ENCODE measurements around the gene CMTM3.
"Not testable (repeated sequence)": the region's sequence is repeated elsewhere in the genome, so short reads cannot be mapped to it uniquely, and the experiment has no call there.

The CMTM3 gene

DNA sequence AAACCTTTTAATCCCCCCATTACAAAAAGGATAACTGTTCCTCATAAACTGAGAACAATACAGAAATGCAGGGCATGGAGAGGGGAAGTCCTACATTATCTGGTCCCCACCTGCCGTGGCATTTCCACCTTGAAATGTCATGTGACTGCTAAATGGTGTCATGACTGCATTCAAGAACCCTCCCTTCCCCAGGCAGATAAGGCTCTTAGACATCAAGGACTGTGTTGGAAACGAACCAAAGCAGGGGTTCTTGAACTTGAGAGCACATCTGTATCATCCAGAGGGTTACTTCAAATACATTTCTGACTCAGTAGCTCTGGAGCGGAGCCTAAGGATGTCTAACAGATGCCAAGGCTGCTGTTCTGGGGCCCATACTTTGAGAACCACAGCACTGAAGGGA lies 18.4 kb downstream of the CMTM3 start:
- DNase-seq (ENCODE audit: low read depth, low spot score) = no peak
- no peak overlapping the region for H3K4me3 ChIP-seq (ENCODE audit: low read depth, low read length)
- TF ChIP-seq, protein P1, sequence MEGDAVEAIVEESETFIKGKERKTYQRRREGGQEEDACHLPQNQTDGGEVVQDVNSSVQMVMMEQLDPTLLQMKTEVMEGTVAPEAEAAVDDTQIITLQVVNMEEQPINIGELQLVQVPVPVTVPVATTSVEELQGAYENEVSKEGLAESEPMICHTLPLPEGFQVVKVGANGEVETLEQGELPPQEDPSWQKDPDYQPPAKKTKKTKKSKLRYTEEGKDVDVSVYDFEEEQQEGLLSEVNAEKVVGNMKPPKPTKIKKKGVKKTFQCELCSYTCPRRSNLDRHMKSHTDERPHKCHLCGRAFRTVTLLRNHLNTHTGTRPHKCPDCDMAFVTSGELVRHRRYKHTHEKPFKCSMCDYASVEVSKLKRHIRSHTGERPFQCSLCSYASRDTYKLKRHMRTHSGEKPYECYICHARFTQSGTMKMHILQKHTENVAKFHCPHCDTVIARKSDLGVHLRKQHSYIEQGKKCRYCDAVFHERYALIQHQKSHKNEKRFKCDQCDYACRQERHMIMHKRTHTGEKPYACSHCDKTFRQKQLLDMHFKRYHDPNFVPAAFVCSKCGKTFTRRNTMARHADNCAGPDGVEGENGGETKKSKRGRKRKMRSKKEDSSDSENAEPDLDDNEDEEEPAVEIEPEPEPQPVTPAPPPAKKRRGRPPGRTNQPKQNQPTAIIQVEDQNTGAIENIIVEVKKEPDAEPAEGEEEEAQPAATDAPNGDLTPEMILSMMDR (IDR thresholded peaks at IDR 0.05; ENCODE audit: low read depth, low read length) = no peak
- in situ Hi-C loops (cut with HindIII; ENCODE audit: low sequenced_read_pairs) = no loop called here

DNA sequence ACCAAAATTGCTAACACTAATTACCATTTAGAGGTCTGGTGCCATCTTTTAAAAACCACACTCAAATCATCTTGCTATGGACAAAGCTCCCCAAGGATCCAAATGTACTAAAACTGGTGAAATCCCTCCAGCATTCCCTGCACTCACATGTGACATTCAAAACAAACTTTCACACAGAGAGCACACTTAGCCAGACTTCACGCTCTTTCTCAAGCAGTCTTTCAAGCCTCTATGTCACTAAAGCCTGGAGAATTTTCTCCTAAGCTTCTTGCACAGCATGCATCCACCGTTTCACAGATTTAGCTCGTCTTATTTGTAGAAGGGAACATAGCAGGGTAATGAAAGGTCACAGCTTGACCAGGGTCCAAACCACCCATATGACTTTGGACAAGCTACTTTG lies 19.3 kb downstream of the CMTM3 start:
- no peak for DNase-seq (ENCODE audit: low read depth, low spot score)
- H3K4me3 ChIP-seq (ENCODE audit: low read depth, low read length) = no peak overlapping the region
- in situ Hi-C loops (cut with HindIII; ENCODE audit: low sequenced_read_pairs) = no loop called here
- TF ChIP-seq, protein P1 (IDR thresholded peaks at IDR 0.05; ENCODE audit: low read depth, low read length) = no peak

DNA sequence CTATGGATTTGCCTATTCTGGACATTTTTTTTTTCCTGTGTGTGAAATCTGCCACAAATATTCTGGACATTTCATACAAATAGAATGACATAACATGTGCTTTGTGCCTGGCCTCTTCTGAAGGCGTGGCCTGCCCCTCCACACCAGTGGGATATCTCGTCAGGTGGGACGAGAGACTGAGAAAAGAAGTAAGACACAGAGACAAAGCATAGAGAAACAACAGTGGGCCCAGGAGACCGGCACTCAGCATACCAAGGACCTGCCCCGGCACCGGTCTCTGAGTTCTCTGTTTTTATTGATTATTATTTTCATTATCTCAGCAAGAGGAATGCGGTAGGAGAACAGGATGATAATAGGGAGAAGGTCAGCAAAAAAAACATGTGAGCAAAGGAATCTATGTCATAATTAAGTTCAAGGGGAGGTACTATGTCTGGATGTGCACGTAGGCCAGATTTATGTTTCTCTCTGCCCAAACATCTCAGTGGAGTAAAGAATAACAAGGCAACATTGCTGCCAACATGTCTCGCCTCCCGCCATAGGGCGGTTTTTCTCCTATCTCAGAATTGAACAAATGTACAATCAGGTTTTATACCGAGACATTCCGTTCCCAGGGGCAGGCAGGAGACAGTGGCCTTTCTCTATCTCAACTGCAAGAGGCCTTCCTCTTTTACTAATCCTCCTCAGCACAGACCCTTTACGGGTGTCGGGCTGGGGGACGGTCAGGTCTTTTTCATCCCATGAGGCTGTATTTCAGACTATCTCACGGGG lies 23.3 kb downstream of the CMTM3 start:
- H3K4me3 ChIP-seq (ENCODE audit: low read depth, low read length); in situ Hi-C loops (cut with HindIII; ENCODE audit: low sequenced_read_pairs); DNase-seq (ENCODE audit: low read depth, low spot score): not testable (repeated sequence)

DNA sequence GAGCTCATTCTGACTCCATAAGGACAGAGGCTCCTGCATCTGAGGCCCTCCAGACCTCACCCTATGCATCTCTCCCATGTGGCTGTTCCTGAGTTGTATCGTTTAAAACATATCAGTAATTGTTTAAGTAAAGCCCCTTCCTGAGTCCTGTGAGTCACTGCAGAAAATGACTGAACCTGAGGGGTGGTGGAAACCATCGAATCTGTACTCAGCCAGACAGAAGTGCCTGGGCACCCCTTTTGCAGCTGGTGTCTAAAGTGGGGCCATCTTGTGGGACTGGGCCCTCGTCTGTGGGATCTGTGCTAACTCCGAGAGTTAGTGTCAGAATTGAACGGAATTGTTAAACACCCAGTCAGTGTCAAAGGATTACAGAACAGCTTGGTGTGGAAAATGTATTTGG lies 25.4 kb downstream of the CMTM3 start:
- TF ChIP-seq, protein P1 (IDR thresholded peaks at IDR 0.05; ENCODE audit: low read depth, low read length) = no peak
- in situ Hi-C loops (cut with HindIII; ENCODE audit: low sequenced_read_pairs) = no loop called here
- DNase-seq (ENCODE audit: low read depth, low spot score) = no peak
- H3K4me3 ChIP-seq (ENCODE audit: low read depth, low read length) = no peak overlapping the region

DNA sequence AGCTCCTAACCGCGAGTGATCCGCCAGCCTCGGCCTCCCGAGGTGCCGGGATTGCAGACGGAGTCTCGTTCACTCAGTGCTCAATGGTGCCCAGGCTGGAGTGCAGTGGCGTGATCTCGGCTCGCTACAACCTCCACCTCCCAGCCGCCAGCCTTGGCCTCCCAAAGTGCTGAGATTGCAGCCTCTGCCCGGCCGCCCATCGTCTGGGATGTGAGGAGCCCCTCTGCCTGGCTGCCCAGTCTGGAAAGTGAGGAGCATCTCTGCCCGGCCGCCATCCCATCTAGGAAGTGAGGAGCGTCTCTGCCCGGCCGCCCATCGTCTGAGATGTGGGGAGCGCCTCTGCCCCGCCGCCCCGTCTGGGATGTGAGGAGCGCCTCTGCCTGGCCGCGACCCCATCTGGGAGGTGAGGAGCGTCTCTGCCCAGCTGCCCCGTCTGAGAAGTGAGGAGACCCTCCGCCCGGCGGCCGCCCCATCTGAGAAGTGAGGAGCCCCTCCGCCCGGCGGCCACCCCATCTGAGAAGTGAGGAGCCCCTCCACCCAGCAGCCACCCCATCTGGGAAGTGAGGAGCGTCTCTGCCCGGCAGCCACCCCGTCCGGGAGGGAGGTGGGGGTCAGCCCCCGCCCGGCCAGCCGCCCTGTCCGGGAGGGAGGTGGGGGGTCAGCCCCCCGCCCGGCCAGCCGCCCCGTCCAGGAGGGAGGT lies 26.2 kb downstream of the CMTM3 start:
- H3K4me3 ChIP-seq (ENCODE audit: low read depth, low read length); DNase-seq (ENCODE audit: low read depth, low spot score); in situ Hi-C loops (cut with HindIII; ENCODE audit: low sequenced_read_pairs): not testable (repeated sequence)

DNA sequence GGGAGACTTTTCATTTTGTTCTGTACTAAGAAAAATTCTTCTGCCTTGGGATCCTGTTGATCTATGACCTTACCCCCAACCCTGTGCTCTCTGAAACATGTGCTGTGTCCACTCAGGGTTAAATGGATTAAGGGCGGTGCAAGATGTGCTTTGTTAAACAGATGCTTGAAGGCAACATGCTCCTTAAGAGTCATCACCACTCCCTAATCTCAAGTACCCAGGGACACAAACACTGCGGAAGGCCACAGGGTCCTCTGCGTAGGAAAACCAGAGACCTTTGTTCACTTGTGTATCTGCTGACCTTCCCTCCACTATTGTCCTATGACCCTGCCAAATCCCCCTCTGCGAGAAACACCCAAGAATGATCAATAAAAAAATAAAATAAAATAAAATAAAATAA lies 27.1 kb downstream of the CMTM3 start:
- H3K4me3 ChIP-seq (ENCODE audit: low read depth, low read length); in situ Hi-C loops (cut with HindIII; ENCODE audit: low sequenced_read_pairs); DNase-seq (ENCODE audit: low read depth, low spot score): not testable (repeated sequence)

DNA sequence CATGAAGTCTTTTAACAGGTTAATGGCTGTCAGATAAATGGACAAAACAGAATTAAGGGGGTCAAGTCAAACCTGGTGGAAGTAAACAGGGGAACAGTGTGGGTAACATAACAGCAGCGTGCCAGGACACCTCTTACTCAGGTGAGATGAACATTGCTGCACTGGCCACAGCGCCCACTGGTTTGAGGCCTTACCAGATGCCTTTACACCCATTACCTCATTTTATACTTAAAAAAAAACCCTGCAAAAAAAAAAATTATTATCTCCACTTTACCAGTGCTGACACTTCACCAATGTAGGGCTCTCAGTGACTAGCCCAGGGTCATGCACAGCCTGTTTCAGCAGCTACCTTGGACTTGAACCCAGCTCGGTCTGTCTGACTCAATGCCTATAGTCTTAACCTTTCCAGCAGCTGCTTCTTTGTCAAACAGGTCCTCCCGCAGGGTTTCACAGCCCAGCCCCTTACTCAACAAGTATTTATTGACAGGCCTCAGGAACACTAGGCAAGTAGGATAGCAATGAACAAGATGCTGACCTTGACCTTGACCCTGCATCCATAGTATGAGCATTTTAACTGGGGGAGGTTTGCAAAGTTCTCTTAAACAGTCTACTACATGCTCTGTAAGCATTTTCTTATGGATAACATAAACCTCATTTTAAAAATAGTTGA lies 30.2 kb downstream of the CMTM3 start:
- in situ Hi-C loops (cut with HindIII; ENCODE audit: low sequenced_read_pairs) = no loop called here
- H3K4me3 ChIP-seq (ENCODE audit: low read depth, low read length) = no peak overlapping the region
- DNase-seq (ENCODE audit: low read depth, low spot score) = no peak
- TF ChIP-seq, protein P1 (IDR thresholded peaks at IDR 0.05; ENCODE audit: low read depth, low read length) = no peak

DNA sequence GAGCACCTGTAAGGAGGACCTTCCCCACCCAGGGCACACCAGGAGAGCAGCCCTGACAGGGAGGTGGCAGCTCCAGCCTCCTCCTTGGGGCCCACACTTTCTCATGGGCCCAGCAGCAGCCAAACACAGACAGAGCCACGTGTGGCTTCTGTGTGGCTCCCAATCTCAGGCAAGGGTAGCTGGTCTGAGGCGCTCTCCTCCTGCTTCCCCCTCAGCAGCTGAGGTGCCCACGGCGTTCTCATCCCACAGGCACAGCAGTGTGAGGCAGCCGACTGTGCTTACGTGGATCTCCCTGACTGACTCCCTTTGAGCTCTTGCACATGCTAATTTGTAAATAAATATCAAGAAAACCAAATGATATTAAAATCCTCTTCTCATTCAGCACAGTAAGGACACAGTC lies 30.9 kb downstream of the CMTM3 start:
- DNase-seq (ENCODE audit: low read depth, low spot score) = no peak
- TF ChIP-seq, protein P1 (IDR thresholded peaks at IDR 0.05; ENCODE audit: low read depth, low read length) = no peak
- no peak overlapping the region for H3K4me3 ChIP-seq (ENCODE audit: low read depth, low read length)
- in situ Hi-C loops (cut with HindIII; ENCODE audit: low sequenced_read_pairs) = no loop called here
